Left forelimb (tissue), 1 donor: ENCODE results near the gene RFXAP.

Experiments used
- DNase-seq: peaks from one replicate; pipeline ENCODE4 v3.0.0-alpha.2; 2018; ENCODE audit warnings: low spot score

RFXAP gene

GRCh38 chr13:36817996-36818803, 822 bp upstream of the RFXAP start:
- DNase-seq = no peak

- DNase-seq = no peak
Observed at GRCh38 chr13:36819739-36820090, 693 bp downstream of the RFXAP start.

GRCh38 chr13:36820222-36820621, 1.2 kb downstream of the RFXAP start:
- DNase-seq = no peak

GRCh38 chr13:36822785-36823184, 3.8 kb downstream of the RFXAP start:
- no peak for DNase-seq

GRCh38 chr13:36829753-36830152, 10.7 kb downstream of the RFXAP start:
- no peak for DNase-seq

GRCh38 chr13:36831291-36831690, 12.3 kb downstream of the RFXAP start:
- DNase-seq = no peak

GRCh38 chr13:36834299-36834698, 15.3 kb downstream of the RFXAP start:
- no peak for DNase-seq

- DNase-seq = no peak
Observed at GRCh38 chr13:36837354-36838092, 18.5 kb downstream of the RFXAP start.

- no peak for DNase-seq
Observed at GRCh38 chr13:36839281-36839680, 20.3 kb downstream of the RFXAP start.

- DNase-seq = no peak
Observed at GRCh38 chr13:36839981-36840380, 21.0 kb downstream of the RFXAP start.

- DNase-seq = no peak
Observed at GRCh38 chr13:36840718-36841250, 21.8 kb downstream of the RFXAP start.

- DNase-seq = no peak
Observed at GRCh38 chr13:36841391-36841790, 22.4 kb downstream of the RFXAP start.

- DNase-seq = no peak
Observed at GRCh38 chr13:36847606-36848005, 28.6 kb downstream of the RFXAP start.

- no peak for DNase-seq
Observed at GRCh38 chr13:36848199-36848982, 29.4 kb downstream of the RFXAP start.

GRCh38 chr13:36850790-36851438, 31.9 kb downstream of the RFXAP start:
- no peak for DNase-seq

- no peak for DNase-seq
Observed at GRCh38 chr13:36857253-36857652, 38.2 kb downstream of the RFXAP start.

GRCh38 chr13:36858290-36858689, 39.3 kb downstream of the RFXAP start:
- no peak for DNase-seq

- DNase-seq = no peak
Observed at GRCh38 chr13:36859259-36859658, 40.2 kb downstream of the RFXAP start.

GRCh38 chr13:36862002-36862685, 43.1 kb downstream of the RFXAP start:
- no peak for DNase-seq

- DNase-seq = no peak
Observed at GRCh38 chr13:36862722-36863121, 43.7 kb downstream of the RFXAP start.

GRCh38 chr13:36865265-36865664, 46.2 kb downstream of the RFXAP start:
- DNase-seq = no peak
